Fibroblast of skin of abdomen (primary cell): Measurements from ENCODE around the gene NBEAL2.

Experiments used
- DNase-seq: peaks from one replicate; pipeline ENCODE4 v3.0.0-alpha.2; 2013

NBEAL2 gene

DNA sequence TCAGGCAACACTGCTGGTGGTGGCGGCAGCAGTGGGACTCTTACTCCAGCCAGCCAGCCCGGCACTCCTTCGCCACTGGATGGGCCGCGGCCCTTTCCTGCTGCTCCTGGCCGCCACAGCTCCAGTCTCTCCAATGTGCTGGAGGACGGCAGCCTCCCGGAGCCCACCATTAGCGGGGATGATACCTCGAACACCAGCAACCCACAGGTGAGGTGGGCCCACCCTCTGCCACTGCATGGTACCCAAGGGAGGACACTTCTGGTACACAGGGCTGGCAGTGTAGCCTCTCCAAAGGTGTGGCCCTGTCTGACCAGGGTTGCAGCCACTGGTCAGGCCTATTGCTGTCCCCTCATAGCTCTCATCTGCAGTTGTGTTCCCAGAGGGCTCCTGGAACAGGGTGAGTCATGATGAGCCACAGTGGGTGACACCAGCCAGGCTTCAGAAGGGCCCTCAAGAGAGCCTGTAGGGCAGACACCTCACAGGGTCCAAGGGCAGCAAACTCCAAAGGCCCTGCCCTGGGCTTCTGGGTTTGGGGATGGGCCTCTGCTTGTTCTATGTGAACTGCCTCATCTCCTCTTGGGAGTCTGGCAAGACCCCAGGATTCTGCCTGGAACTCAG is 20.8 kb downstream of the NBEAL2 start:
- DNase-seq: no peak

- no peak for DNase-seq
These were observed 21.7 kb downstream of the NBEAL2 start for GRCh38 chr3:47000922-47001730.

GRCh38 chr3:47001731-47002170 is 22.3 kb downstream of the NBEAL2 start:
- no peak for DNase-seq

DNA sequence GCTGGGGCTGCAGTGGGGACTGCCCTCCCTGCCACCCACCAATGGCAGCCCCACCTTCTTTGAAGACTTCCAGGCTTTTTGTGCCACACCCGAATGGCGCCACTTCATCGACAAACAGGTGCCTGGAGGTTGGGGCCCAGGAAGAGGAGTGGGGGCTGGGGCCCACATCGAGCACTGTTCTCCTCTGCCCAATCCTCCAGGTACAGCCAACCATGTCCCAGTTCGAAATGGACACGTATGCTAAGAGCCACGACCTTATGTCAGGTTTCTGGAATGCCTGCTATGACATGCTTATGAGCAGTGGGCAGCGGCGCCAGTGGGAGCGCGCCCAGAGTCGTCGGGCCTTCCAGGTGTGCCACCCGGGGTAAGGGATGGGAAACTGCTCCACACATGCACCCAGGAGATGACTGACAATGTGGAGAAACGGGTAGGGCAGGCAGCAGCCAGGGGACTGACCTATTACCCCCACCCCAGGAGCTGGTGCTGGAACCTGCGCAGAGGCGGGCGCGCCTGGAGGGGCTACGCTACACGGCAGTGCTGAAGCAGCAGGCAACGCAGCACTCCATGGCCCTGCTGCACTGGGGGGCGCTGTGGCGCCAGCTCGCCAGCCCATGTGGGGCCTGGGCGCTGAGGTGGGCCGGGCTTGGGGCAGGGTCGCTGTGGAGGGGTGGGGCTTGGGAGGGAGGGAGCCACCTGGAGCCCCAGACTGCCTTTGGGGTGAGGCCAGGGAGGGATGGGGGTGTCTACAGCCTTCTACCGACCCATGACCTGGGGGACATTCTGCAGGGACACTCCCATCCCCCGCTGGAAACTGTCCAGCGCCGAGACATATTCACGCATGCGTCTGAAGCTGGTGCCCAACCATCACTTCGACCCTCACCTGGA is 22.9 kb downstream of the NBEAL2 start:
- DNase-seq: no peak

DNA sequence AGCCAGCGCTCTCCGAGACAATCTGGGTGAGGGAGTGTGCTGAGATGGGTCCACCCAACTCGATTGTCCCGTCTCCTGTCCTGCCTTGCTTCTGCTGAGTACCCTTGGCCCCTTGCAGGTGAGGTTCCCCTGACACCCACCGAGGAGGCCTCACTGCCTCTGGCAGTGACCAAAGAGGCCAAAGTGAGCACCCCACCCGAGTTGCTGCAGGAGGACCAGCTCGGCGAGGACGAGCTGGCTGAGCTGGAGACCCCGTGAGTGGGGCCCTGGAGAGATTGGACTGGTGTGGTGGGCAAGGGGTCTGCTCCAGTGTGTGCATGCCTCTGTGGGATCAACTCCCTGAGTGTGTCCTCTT is 23.6 kb downstream of the NBEAL2 start:
- DNase-seq: no peak

DNA sequence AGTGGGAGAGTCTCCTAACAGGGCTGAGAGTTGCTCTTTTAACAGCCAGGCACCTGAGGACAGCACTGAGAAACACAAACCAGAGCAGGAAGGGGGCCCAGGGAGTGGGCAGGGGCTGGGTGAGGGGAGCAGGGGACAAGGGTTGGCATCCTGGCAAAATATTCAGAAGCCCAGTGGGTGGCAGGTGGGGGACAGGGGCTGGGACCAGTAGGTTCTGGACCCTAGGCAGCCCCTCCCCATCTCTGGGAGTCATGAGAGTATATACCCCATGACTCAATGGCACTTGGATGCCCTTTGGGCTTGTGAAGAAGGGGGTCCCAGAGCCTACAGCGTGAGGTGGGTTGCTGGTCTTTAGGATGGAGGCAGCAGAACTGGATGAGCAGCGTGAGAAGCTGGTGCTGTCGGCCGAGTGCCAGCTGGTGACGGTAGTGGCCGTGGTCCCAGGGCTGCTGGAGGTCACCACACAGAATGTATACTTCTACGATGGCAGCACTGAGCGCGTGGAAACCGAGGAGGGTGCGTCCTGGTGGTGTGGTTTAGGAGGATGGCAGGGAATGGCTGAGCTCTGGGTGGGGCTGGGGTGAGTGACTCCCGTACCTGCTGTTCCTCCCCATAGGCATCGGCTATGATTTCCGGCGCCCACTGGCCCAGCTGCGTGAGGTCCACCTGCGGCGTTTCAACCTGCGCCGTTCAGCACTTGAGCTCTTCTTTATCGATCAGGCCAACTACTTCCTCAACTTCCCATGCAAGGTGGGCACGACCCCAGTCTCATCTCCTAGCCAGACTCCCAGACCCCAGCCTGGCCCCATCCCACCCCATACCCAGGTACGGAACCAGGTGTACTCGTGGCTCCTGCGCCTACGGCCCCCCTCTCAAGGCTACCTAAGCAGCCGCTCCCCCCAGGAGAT is 24.2 kb downstream of the NBEAL2 start:
- DNase-seq: no peak

GRCh38 chr3:47004369-47005211 is 25.1 kb downstream of the NBEAL2 start:
- DNase-seq: no peak

GRCh38 chr3:47005212-47006144 is 26.0 kb downstream of the NBEAL2 start:
- no peak for DNase-seq

- DNase-seq: no peak
These were observed 26.7 kb downstream of the NBEAL2 start for GRCh38 chr3:47006145-47006651.

DNA sequence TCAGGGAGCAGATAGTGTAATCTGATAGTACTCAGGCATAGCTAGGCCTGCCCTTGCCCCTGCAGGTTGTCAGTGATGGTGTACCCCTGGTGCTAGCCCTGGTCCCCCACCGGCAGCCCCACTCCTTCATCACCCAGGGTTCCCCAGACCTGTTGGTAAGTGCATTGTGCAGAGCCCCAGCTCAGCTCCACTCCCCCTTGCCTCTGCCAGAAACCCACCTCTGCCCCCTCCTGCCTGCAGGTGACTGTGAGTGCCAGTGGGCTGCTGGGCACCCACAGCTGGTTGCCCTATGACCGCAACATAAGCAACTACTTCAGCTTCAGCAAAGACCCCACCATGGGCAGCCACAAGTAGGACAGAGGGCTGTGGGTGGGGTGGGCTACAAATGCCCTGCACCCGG is 27.5 kb downstream of the NBEAL2 start:
- DNase-seq: no peak

DNA sequence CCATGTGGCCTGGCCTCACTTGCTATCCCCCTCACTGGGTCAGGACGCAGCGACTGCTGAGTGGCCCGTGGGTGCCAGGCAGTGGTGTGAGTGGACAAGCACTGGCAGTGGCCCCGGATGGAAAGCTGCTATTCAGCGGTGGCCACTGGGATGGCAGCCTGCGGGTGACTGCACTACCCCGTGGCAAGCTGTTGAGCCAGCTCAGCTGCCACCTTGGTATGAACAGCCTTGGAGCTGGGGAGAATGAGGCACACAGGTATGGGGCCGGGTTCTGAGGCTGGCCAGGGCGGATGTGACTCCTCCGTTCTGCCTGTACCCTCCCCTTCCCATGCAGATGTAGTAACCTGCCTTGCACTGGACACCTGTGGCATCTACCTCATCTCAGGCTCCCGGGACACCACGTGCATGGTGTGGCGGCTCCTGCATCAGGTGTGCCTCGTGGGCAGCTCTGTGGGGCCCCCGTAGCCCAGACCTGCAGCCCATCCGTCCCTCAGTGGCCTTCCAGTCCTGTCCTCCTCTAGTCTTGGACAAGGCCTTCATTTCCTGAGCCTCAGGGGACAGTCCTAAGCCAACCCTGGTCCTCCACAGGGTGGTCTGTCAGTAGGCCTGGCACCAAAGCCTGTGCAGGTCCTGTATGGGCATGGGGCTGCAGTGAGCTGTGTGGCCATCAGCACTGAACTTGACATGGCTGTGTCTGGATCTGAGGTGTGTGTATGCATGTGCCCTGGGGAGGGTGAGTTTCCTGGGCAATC is 28.2 kb downstream of the NBEAL2 start:
- DNase-seq: no peak

DNA sequence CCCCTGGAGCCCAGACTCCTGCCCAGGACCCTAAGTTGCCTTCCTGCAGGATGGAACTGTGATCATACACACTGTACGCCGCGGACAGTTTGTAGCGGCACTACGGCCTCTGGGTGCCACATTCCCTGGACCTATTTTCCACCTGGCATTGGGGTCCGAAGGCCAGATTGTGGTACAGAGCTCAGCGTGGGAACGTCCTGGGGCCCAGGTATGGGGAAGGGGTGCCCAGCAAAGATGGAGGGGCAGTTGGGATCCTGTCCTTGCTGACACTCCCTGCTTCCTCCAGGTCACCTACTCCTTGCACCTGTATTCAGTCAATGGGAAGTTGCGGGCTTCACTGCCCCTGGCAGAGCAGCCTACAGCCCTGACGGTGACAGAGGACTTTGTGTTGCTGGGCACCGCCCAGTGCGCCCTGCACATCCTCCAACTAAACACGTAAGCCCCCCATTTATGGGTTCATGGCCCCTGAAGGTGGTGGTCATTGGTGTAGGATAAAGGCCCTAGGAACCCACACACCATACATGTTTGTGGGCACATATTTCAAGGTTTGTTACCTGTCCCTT is 28.8 kb downstream of the NBEAL2 start:
- DNase-seq: no peak

DNA sequence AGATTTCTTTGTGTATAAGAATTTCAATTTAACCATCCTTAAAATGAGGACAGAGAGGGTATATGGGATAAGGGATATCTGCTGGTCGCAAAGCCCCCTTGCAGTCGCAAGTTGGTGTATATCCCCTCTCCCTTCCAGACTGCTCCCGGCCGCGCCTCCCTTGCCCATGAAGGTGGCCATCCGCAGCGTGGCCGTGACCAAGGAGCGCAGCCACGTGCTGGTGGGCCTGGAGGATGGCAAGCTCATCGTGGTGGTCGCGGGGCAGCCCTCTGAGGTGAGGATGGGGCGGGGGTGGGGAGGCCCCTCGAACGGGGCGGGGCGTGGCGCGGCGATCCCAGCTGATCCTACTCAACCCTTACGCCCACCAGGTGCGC is 29.4 kb downstream of the NBEAL2 start:
- DNase-seq: no peak

DNA sequence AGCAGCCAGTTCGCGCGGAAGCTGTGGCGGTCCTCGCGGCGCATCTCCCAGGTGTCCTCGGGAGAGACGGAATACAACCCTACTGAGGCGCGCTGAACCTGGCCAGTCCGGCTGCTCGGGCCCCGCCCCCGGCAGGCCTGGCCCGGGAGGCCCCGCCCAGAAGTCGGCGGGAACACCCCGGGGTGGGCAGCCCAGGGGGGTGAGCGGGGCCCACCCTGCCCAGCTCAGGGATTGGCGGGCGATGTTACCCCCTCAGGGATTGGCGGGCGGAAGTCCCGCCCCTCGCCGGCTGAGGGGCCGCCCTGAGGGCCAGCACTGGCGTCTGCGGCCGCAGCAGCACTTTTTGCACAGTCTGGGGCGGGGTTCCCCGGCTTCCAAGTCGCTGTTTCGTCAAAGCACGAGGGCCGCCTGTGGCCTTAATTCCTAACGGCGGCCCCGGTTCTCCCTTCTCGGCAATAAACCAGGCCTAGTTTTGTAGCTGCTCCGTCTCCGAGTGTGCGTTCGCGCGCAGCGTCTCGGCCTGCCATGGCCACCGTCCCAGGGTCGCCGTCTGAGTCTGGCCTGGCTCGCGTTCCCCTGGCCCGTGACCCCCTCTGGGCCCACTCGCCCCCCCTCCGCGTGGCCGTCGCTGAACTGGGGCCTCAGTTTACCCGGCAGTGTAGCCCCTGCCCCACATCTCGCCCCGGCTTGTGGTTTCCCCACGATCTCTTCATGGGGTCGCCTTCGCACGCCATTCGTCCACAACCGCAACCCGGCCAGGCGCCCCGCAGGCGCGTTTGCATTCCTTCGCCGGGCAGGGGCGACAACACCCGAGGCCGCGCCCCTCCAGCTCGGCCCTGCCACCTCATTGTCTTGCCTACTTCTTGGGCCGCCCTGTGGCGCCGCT is 30.0 kb downstream of the NBEAL2 start:
- peak; percentile 95 for DNase-seq

- no peak for DNase-seq
These were observed 30.7 kb downstream of the NBEAL2 start for GRCh38 chr3:47010111-47010712.

DNA sequence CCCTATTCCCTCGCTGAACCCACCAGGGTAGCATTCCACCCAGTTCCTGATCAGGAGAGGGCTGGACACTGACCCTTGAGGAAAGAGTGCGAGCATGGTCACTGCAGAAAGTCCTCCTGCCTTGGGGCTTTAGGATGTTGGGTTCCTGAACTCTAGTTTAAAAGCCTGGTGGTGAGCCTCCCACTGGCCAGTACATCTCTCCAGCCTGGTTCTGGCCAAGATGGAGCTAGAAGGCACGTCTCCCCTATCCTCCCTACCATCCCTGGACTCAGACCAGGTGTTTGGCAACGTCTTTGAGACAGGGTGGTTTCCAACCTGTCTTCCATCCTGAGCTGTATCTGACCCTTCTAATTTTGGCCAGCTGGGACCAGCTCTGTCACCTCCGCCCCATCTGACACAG is 31.4 kb downstream of the NBEAL2 start:
- no peak for DNase-seq

DNA sequence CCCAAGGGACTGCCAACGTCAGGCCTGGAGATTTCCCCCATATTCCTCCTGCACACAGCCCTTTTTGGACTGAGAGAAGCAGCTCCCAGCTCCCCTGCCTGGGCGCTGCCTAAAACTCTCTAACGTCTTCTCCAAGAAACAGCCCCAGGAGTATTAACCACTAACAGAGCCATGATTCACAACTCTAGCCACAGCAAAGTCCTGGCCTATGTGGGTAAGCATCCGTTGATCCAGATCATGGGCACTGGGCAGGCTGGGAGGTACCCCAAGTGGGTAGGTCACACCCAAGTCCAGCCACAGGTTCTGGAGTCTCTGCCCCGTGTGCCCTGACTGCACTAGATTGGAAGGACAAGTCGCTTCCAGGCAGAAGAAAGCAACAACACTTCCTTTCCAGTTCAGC is 31.9 kb downstream of the NBEAL2 start:
- DNase-seq: no peak
